Loucy (cell line): Measurements from ENCODE around the gene TMC2.
A peak's percentile ranks its signal among the peaks of the same experiment; 100 is the strongest.

Source experiments
- H2AFZ ChIP-seq: fragments of 200-600 bp; sonication (generic); 2 replicates; pipeline ENCODE4 v1.6.0; 2016; ENCODE audit warnings: antibody characterized with exemption, mild to moderate bottlenecking, low read length, moderate library complexity
- H3F3A ChIP-seq: fragments of 200-600 bp; 2 replicates; pipeline ENCODE4 v1.6.0; 2016; ENCODE audit warnings: antibody characterized with exemption, low read depth, mild to moderate bottlenecking
- H3K27me3 ChIP-seq: fragments of 200-600 bp; sonication (generic); 2 replicates; pipeline ENCODE4 v1.6.1; 2014; ENCODE audit warnings: low read length, mild to moderate bottlenecking; ENCODE audit not compliant: insufficient read depth, poor library complexity, severe bottlenecking
- H3K36me3 ChIP-seq: fragments of 200-600 bp; sonication (generic); 2 replicates; pipeline ENCODE4 v1.6.1; 2016; ENCODE audit warnings: low read length; ENCODE audit not compliant: insufficient read depth
- H3K4me1 ChIP-seq: fragments of 200-600 bp; sonication (generic); 2 replicates; pipeline ENCODE4 v1.5.1; 2014; ENCODE audit warnings: low read length, mild to moderate bottlenecking; ENCODE audit not compliant: insufficient read depth, poor library complexity, severe bottlenecking
- H3K4me2 ChIP-seq: fragments of 200-600 bp; sonication (generic); 2 replicates; pipeline ENCODE4 v1.6.0; 2014; ENCODE audit warnings: antibody characterized with exemption, low read length, low read depth, mild to moderate bottlenecking; ENCODE audit not compliant: poor library complexity, severe bottlenecking
- H3K4me3 ChIP-seq: fragments of 200-600 bp; sonication (generic); 2 replicates; pipeline ENCODE4 v1.5.1; 2014; ENCODE audit warnings: low read length, mild to moderate bottlenecking, mixed read lengths; ENCODE audit not compliant: poor library complexity, severe bottlenecking
- H3K79me2 ChIP-seq: fragments of 200-600 bp; sonication (generic); 2 replicates; pipeline ENCODE4 v1.6.1; 2014; ENCODE audit warnings: low read length; ENCODE audit not compliant: insufficient read depth
- H3K9ac ChIP-seq: fragments of 200-600 bp; sonication (generic); 2 replicates; pipeline ENCODE4 v1.6.0; 2014; ENCODE audit warnings: mild to moderate bottlenecking, low read depth, low read length, moderate library complexity; ENCODE audit not compliant: poor library complexity, severe bottlenecking
- H3K9me2 ChIP-seq: fragments of 200-600 bp; sonication (generic); replicated peaks from 2 replicates; pipeline ENCODE4 v1.6.1; 2016; ENCODE audit warnings: low read depth, low read length, mixed read lengths
- H3K9me3 ChIP-seq: fragments of 200-600 bp; sonication (generic); 2 replicates; pipeline ENCODE4 v1.6.1; 2014; ENCODE audit warnings: mild to moderate bottlenecking, antibody characterized with exemption, low read length, low read depth; ENCODE audit not compliant: insufficient read depth
- H4K20me1 ChIP-seq: fragments of 200-600 bp; sonication (generic); 2 replicates; pipeline ENCODE4 v1.6.0; 2014; ENCODE audit warnings: antibody characterized with exemption, low read length, mild to moderate bottlenecking; ENCODE audit not compliant: insufficient read depth, poor library complexity, severe bottlenecking
- EZH2phosphoT487 ChIP-seq: fragments of 200-600 bp; IDR thresholded peaks from 2 replicates; pipeline ENCODE4 v1.6.1; 2018; ENCODE audit warnings: antibody characterized with exemption, mild to moderate bottlenecking, moderate library complexity, borderline replicate concordance
- TF ChIP-seq, protein P1 (sequence below): fragments of 200-600 bp; sonication (generic); conservative IDR thresholded peaks from 2 replicates; pipeline ENCODE4 v1.5.1; 2014; ENCODE audit warnings: mild to moderate bottlenecking, antibody characterized with exemption, low read length

The TMC2 gene

DNA sequence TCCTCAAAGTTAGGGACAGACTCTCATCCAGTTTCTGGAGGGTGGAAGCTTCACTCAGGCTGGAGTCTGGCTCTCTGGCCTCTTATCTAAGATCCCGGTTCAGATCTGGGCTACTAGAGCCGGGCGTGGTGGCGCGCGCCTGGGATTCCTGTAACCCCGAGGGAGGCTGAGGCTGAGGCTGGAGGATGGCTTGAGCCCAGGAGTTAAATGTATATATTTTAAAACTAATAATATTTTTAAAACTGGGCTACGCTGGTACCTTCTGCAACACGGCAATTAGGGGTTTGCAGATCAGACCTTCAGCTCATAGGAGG, 26.9 kb upstream of the TMC2 start:
- peaks cover 13% of the 10 kb centered on the region for H3K79me2 ChIP-seq
- peak overlapping the region; percentile 82 for H3K4me3 ChIP-seq
- peak overlapping the region; percentile 100 for H2AFZ ChIP-seq
- H3K4me1 ChIP-seq: peaks cover 8% of the 10 kb centered on the region
- peak overlapping the region; percentile 100 for H3K4me2 ChIP-seq
- H3K36me3 ChIP-seq: no peaks in the 10 kb centered on the region
- H3F3A ChIP-seq: no peaks in the 10 kb centered on the region
- peaks cover 21% of the 10 kb centered on the region for H3K27me3 ChIP-seq
- no peaks in the 10 kb centered on the region for H3K9me2 ChIP-seq
- H3K9me3 ChIP-seq: no peaks in the 10 kb centered on the region
- TF ChIP-seq, protein P1, sequence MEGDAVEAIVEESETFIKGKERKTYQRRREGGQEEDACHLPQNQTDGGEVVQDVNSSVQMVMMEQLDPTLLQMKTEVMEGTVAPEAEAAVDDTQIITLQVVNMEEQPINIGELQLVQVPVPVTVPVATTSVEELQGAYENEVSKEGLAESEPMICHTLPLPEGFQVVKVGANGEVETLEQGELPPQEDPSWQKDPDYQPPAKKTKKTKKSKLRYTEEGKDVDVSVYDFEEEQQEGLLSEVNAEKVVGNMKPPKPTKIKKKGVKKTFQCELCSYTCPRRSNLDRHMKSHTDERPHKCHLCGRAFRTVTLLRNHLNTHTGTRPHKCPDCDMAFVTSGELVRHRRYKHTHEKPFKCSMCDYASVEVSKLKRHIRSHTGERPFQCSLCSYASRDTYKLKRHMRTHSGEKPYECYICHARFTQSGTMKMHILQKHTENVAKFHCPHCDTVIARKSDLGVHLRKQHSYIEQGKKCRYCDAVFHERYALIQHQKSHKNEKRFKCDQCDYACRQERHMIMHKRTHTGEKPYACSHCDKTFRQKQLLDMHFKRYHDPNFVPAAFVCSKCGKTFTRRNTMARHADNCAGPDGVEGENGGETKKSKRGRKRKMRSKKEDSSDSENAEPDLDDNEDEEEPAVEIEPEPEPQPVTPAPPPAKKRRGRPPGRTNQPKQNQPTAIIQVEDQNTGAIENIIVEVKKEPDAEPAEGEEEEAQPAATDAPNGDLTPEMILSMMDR: no peak
- TF ChIP-seq EZH2phosphoT487: no peak
- no peaks in the 10 kb centered on the region for H4K20me1 ChIP-seq
- peak overlapping the region; percentile 80 for H3K9ac ChIP-seq

- no peaks in the 10 kb centered on the region for H3K9me2 ChIP-seq
- no peaks in the 10 kb centered on the region for H3K36me3 ChIP-seq
- no peaks in the 10 kb centered on the region for H4K20me1 ChIP-seq
- H3K79me2 ChIP-seq: peaks cover 13% of the 10 kb centered on the region
- H3K4me2 ChIP-seq: peak overlapping the region; percentile 100
- peaks cover 22% of the 10 kb centered on the region for H3K27me3 ChIP-seq
- no peaks in the 10 kb centered on the region for H3F3A ChIP-seq
- H3K9ac ChIP-seq: no peak overlapping the region
- H3K4me3 ChIP-seq: peak overlapping the region; percentile 82
- H3K4me1 ChIP-seq: peaks cover 8% of the 10 kb centered on the region
- H2AFZ ChIP-seq: no peak overlapping the region
- TF ChIP-seq, protein P1: no peak
- TF ChIP-seq EZH2phosphoT487: no peak
- no peaks in the 10 kb centered on the region for H3K9me3 ChIP-seq
Observed at GRCh38 chr20:2509794-2510193, 26.6 kb upstream of the TMC2 start.

GRCh38 chr20:2515203-2515602, 21.2 kb upstream of the TMC2 start:
- H3K9ac ChIP-seq: no peak overlapping the region
- peaks cover 32% of the 10 kb centered on the region for H3K27me3 ChIP-seq
- no peaks in the 10 kb centered on the region for H3K4me1 ChIP-seq
- no peaks in the 10 kb centered on the region for H3K9me2 ChIP-seq
- H3K4me3 ChIP-seq: no peak overlapping the region
- H3K79me2 ChIP-seq: no peaks in the 10 kb centered on the region
- no peak for TF ChIP-seq EZH2phosphoT487
- TF ChIP-seq, protein P1: no peak
- no peaks in the 10 kb centered on the region for H3K36me3 ChIP-seq
- H3K9me3 ChIP-seq: no peaks in the 10 kb centered on the region
- no peak overlapping the region for H2AFZ ChIP-seq
- H3K4me2 ChIP-seq: no peak overlapping the region
- H3F3A ChIP-seq: no peaks in the 10 kb centered on the region
- no peaks in the 10 kb centered on the region for H4K20me1 ChIP-seq
